Measurements from ENCODE around the gene VPS18.
A peak's percentile ranks its signal among the peaks of the same experiment; 100 is the strongest.

Gene VPS18

GRCh38 chr15:40925495-40925862 is 31.2 kb downstream of the VPS18 start:
- DNase-seq = no peak

- DNase-seq = no peak
These were observed 31.8 kb downstream of the VPS18 start for GRCh38 chr15:40925863-40926658.

- no peak for DNase-seq
These were observed 32.6 kb downstream of the VPS18 start for GRCh38 chr15:40926659-40927494.

GRCh38 chr15:40927495-40927872 is 33.2 kb downstream of the VPS18 start:
- no peak for DNase-seq

GRCh38 chr15:40927873-40928806 is 33.9 kb downstream of the VPS18 start:
- peak; percentile 59 for DNase-seq

GRCh38 chr15:40928821-40929659 is 34.8 kb downstream of the VPS18 start, which contains the start of gene DLL4:
Gene DLL4, plus strand, starts transcription at chr15:40929340. Its CDS starts 329 bp downstream, at chr15:40929669.
- DNase-seq = peak; percentile 47

DNA sequence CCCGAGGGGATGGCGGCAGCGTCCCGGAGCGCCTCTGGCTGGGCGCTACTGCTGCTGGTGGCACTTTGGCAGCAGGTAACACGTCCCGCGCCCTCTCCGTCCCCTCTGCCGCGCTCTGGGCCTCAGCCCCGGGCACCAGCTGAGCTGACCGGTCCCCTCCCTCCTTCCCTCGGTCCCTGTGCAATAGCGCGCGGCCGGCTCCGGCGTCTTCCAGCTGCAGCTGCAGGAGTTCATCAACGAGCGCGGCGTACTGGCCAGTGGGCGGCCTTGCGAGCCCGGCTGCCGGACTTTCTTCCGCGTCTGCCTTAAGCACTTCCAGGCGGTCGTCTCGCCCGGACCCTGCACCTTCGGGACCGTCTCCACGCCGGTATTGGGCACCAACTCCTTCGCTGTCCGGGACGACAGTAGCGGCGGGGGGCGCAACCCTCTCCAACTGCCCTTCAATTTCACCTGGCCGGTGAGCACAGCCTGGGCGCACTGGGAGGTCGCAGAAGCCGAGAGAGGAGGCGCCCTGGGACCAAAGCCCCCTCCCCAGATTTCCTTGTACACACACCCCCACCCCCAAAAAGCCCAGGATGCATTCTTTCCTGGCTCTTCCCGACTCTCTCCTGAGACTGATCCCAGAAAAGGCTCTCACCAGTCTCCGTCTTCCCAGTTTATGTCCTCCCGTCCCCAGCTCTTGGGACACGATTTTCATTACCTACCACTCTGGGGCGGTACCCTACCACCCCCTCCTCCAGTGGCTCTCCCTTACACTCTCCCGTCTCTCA is 35.6 kb downstream of the VPS18 start:
- DNase-seq = no peak

DNA sequence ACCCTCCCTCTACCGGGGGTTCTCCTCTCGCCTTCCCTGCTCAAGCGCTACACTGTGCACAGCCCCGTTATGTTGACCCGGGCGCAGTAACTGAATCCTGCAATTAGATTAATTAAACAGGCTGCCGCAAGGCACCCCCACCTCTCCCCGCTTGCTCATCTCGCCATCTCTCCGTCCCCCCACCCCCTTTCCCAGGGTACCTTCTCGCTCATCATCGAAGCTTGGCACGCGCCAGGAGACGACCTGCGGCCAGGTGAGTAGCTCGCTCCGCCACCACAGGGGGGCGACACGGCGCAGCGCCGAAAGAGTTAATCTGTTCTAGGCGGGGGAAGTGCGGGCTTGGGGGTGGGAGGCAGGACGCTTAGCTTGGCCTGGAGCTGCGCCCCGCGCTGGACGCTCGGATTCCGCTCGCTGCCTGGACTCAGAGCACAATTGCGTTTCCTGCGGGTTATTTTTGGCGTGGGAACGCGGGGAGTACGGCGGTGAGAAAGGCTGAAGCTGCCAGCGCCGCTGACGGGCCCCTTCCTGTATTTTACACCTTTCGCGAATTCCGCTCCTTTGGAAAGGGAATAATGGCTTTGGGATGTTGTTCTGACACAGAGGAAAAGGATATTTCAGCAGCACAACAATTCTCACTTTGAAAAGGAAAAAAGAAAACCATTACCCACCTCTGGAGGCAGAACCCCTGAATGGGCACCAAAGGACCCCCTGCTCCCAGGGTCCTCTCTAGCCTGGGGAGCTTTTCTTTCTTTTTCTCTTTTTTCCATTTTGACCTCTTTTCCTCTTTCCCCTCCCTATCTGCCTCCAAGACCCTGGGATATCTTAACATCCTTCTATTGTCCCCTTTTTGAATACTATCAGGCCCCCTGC is 36.4 kb downstream of the VPS18 start:
- DNase-seq = no peak

- no peak for DNase-seq
These were observed 37.3 kb downstream of the VPS18 start for GRCh38 chr15:40931300-40932142.

- DNase-seq = no peak
These were observed 37.9 kb downstream of the VPS18 start for GRCh38 chr15:40932156-40932555.

GRCh38 chr15:40932649-40933516 is 38.6 kb downstream of the VPS18 start:
- no peak for DNase-seq

DNA sequence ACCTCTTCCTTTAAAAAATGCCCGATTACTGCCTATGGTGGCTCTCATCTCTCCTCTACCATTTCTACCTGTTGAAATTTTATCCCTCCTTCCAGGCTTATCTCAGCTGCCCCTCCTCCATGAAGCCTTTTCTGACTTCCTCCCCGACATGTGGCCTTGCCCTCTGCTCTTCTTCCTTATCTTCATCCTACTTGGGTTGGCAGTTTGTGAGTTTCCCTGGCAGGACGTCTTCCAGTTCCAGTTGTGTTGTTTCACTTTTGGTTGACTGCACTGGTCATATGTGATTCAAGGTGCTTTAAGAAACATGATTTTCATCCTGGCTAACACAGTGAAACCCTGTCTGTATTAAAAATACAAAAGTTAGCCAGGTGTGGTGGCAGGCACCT is 39.3 kb downstream of the VPS18 start:
- no peak for DNase-seq

- no peak for DNase-seq
These were observed 40.2 kb downstream of the VPS18 start for GRCh38 chr15:40934457-40934856.

- no peak for DNase-seq
These were observed 42.0 kb downstream of the VPS18 start for GRCh38 chr15:40936234-40936708.

DNA sequence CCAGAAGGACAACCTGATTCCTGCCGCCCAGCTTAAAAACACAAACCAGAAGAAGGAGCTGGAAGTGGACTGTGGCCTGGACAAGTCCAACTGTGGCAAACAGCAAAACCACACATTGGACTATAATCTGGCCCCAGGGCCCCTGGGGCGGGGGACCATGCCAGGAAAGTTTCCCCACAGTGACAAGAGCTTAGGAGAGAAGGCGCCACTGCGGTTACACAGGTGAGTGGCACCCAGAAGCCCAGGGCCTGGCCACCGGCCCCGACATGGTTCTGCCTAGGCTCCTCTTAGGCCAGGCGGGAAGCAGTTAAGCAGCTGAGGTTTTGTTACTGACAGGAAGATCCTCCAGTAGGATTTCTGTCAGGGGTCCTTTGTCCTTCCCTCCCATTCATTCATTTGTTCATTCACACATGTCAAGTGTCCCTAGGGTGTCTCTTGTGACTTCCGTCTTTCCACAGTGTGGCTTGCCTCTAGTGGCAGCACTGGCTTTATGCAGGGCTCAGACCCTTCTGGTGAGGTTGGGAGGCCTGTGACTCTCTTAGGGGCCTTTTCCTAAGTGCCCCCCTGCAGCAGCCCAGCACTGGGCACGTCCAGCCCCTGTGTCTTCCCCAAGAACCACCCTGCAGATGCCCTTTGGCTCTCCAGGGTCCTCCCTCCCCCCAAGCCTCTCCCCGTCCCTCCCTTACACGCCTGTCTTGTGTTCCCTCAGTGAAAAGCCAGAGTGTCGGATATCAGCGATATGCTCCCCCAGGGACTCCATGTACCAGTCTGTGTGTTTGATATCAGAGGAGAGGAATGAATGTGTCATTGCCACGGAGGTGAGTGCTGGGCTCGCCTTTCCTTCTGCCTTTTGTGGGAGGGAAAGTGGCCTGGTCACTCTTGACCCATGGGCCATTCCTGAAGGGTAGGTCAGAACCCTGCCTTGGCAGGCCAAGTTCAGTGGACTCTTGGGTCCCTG is 42.7 kb downstream of the VPS18 start:
- DNase-seq = no peak

DNA sequence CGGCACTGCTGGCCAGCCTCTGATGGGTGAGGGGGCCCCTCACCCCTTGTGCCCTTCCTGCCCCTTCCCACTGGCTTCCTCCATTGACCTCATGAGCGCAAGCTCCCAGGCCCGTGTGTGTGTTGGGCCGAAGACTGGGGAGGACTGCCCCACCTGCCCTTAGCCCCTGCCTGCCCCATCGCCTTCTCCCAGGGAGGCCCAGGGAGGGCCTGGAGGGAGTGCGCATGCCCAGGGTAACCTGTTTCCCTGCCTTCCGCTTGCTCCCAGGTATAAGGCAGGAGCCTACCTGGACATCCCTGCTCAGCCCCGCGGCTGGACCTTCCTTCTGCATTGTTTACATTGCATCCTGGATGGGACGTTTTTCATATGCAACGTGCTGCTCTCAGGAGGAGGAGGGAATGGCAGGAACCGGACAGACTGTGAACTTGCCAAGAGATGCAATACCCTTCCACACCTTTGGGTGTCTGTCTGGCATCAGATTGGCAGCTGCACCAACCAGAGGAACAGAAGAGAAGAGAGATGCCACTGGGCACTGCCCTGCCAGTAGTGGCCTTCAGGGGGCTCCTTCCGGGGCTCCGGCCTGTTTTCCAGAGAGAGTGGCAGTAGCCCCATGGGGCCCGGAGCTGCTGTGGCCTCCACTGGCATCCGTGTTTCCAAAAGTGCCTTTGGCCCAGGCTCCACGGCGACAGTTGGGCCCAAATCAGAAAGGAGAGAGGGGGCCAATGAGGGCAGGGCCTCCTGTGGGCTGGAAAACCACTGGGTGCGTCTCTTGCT is 43.7 kb downstream of the VPS18 start:
- no peak for DNase-seq
